HG02678 (cell line): ENCODE measurements around the gene TRMU.

Experiments
- ATAC-seq: cut with Tn5 transposase; IDR thresholded peaks from one replicate; pipeline ENCODE4 v1.9.1; 2021; ENCODE audit warnings: mild to moderate bottlenecking, moderate library complexity; ENCODE audit not compliant: unreplicated experiment

Gene TRMU

GRCh38 chr22:46331496-46331895 is 4.0 kb upstream of the TRMU start:
- no peak for ATAC-seq

- peak; percentile 15 for ATAC-seq
Measured at GRCh38 chr22:46336119-46337078, 885 bp downstream of the TRMU start.

- no peak for ATAC-seq
Measured at GRCh38 chr22:46337870-46338269, 2.4 kb downstream of the TRMU start.

GRCh38 chr22:46338636-46339035 is 3.1 kb downstream of the TRMU start:
- no peak for ATAC-seq

- no peak for ATAC-seq
Measured at GRCh38 chr22:46339956-46340355, 4.4 kb downstream of the TRMU start.

- no peak for ATAC-seq
Measured at GRCh38 chr22:46340676-46341075, 5.2 kb downstream of the TRMU start.

GRCh38 chr22:46346680-46347405 is 11.3 kb downstream of the TRMU start:
- ATAC-seq: no peak

GRCh38 chr22:46347646-46348045 is 12.1 kb downstream of the TRMU start:
- no peak for ATAC-seq

GRCh38 chr22:46348099-46348695 is 12.7 kb downstream of the TRMU start:
- no peak for ATAC-seq

GRCh38 chr22:46349238-46349637 is 13.7 kb downstream of the TRMU start:
- ATAC-seq: no peak

GRCh38 chr22:46349681-46350080 is 14.2 kb downstream of the TRMU start:
- no peak for ATAC-seq

GRCh38 chr22:46350121-46350520 is 14.6 kb downstream of the TRMU start:
- no peak for ATAC-seq

GRCh38 chr22:46350646-46351045 is 15.1 kb downstream of the TRMU start:
- no peak for ATAC-seq

GRCh38 chr22:46351131-46351735 is 15.7 kb downstream of the TRMU start:
- ATAC-seq: no peak

GRCh38 chr22:46351767-46352166 is 16.3 kb downstream of the TRMU start:
- ATAC-seq: no peak

GRCh38 chr22:46352276-46352675 is 16.8 kb downstream of the TRMU start:
- ATAC-seq: no peak

GRCh38 chr22:46352691-46353386 is 17.3 kb downstream of the TRMU start:
- no peak for ATAC-seq

- ATAC-seq: no peak
Measured at GRCh38 chr22:46353483-46354105, 18.1 kb downstream of the TRMU start.

- ATAC-seq: no peak
Measured at GRCh38 chr22:46354176-46354992, 18.9 kb downstream of the TRMU start.
